ENCODE data around the gene DLG2.

- no peak for TF ChIP-seq CTCF (IDR thresholded peaks at IDR 0.05)
- TF ChIP-seq POLR2A (IDR thresholded peaks at IDR 0.05), result no peak
These were observed 742.3 kb downstream of the DLG2 start for GRCh38 chr11:84884836-84885235.
